NCI-H1048 (cell line): ENCODE data around the gene CLEC3B.
"Not testable (repeated sequence)": the region's sequence is repeated elsewhere in the genome, so short reads cannot be mapped to it uniquely, and the experiment has no call there.

Experiments used
- DNase-seq: peaks from one replicate; lab custom pipeline; 2025; lab: John Stamatoyannopoulos, UW

Gene CLEC3B

GRCh38 chr3:45026038-45026437, at the start of gene CLEC3B:
Gene CLEC3B, plus strand, starts transcription at chr3:45026303. Its CDS starts 60 bp downstream, at chr3:45026363.
- no peak for DNase-seq

- no peak for DNase-seq
Measured at GRCh38 chr3:44981220-44981619, 44.9 kb upstream of the CLEC3B start.

- DNase-seq = no peak
Measured at GRCh38 chr3:44981751-44982150, 44.4 kb upstream of the CLEC3B start.

- no peak for DNase-seq
Measured at GRCh38 chr3:44982817-44983216, 43.3 kb upstream of the CLEC3B start.

GRCh38 chr3:44983484-44983941, 42.6 kb upstream of the CLEC3B start:
- DNase-seq = no peak

GRCh38 chr3:44984335-44984734, 41.8 kb upstream of the CLEC3B start:
- DNase-seq = no peak

- DNase-seq = not testable (repeated sequence)
Measured at GRCh38 chr3:44986330-44986729, 39.8 kb upstream of the CLEC3B start.

- DNase-seq = no peak
Measured at GRCh38 chr3:44987332-44987731, 38.8 kb upstream of the CLEC3B start.

- DNase-seq = no peak
Measured at GRCh38 chr3:44988073-44988472, 38.0 kb upstream of the CLEC3B start.

GRCh38 chr3:44989141-44989540, 37.0 kb upstream of the CLEC3B start:
- no peak for DNase-seq

- DNase-seq = no peak
Measured at GRCh38 chr3:44989636-44990373, 36.3 kb upstream of the CLEC3B start.

- DNase-seq = no peak
Measured at GRCh38 chr3:44991326-44991725, 34.8 kb upstream of the CLEC3B start.

GRCh38 chr3:44992555-44993470, 33.3 kb upstream of the CLEC3B start:
- DNase-seq = no peak

- no peak for DNase-seq
Measured at GRCh38 chr3:44993471-44994205, 32.5 kb upstream of the CLEC3B start.

- DNase-seq = no peak
Measured at GRCh38 chr3:44995142-44995770, 30.8 kb upstream of the CLEC3B start.

- DNase-seq = no peak
Measured at GRCh38 chr3:44996556-44996969, 29.5 kb upstream of the CLEC3B start.

- no peak for DNase-seq
Measured at GRCh38 chr3:44999782-45000181, 26.3 kb upstream of the CLEC3B start.

- DNase-seq = no peak
Measured at GRCh38 chr3:45000823-45001222, 25.3 kb upstream of the CLEC3B start.

GRCh38 chr3:45001738-45002137, 24.4 kb upstream of the CLEC3B start:
- no peak for DNase-seq

GRCh38 chr3:45002139-45002660, 23.9 kb upstream of the CLEC3B start:
- DNase-seq = no peak

GRCh38 chr3:45002720-45003119, 23.4 kb upstream of the CLEC3B start:
- DNase-seq = no peak

GRCh38 chr3:45003406-45003805, 22.7 kb upstream of the CLEC3B start:
- DNase-seq = no peak
